Measurements from ENCODE around the gene GBX1.

DNA sequence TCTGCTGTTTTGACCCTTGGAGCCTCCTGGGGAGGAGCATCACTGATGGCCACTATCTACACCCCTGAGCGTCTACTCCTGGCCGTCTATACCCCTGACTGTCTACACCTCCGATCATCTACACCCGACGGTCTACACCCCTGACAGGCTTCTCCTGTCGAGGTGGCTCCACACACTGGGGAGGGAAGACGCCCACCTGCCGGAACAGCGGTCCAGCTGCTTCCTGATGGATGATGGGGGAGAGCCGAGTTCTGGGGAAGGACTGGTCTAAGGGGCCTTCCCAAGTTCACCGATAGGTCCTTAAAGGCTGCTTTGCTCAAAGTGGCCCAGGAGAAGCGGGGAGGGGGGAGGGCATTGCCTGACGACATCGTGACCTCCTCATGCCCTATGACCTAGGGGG is 39.4 kb downstream of the GBX1 start:
- TF ChIP-seq, protein P1, sequence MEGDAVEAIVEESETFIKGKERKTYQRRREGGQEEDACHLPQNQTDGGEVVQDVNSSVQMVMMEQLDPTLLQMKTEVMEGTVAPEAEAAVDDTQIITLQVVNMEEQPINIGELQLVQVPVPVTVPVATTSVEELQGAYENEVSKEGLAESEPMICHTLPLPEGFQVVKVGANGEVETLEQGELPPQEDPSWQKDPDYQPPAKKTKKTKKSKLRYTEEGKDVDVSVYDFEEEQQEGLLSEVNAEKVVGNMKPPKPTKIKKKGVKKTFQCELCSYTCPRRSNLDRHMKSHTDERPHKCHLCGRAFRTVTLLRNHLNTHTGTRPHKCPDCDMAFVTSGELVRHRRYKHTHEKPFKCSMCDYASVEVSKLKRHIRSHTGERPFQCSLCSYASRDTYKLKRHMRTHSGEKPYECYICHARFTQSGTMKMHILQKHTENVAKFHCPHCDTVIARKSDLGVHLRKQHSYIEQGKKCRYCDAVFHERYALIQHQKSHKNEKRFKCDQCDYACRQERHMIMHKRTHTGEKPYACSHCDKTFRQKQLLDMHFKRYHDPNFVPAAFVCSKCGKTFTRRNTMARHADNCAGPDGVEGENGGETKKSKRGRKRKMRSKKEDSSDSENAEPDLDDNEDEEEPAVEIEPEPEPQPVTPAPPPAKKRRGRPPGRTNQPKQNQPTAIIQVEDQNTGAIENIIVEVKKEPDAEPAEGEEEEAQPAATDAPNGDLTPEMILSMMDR (IDR thresholded peaks at IDR 0.05): no peak
- no peak for TF ChIP-seq POLR2A (IDR thresholded peaks at IDR 0.05)
